Left forelimb (tissue), 1 donor: Measurements from ENCODE around the gene EFCAB10.

Experiments
- DNase-seq: peaks from one replicate; pipeline ENCODE4 v3.0.0-alpha.2; 2018; ENCODE audit warnings: low spot score

Gene EFCAB10, protein sequence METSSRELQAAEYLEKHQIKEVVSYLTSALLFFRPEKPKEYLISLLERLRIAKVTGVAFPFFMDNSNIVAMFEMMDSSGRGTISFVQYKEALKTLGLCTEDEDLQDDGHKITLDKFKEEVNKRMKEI

GRCh38 chr7:105581066-105581811, at the start of gene EFCAB10:
Gene EFCAB10 (minus strand): TSS chr7:105581493. CDS start chr7:105581463, 30 bp downstream.
- DNase-seq: peak; percentile 70

- no peak for DNase-seq
Measured at GRCh38 chr7:105625986-105626385, 44.7 kb upstream of the EFCAB10 start.

DNA sequence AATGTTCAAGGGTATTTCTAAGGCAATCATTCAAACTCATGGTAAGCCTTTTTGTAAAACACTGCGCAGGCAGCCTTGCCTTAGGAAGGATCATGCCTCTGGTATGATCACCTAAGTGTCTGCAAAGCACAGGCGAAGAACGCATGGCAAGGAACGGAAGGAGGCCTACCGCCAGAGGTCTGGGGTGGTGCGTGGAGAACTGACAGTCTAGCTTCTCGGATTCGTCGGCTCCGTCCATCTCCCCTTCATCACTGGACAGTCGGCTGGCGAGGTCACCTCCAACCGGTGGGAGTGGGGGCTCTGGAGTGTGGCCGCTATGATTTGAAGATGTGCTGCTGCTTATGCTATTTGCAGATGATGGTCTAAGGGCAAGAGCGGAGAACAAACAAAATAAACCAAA, 42.6 kb upstream of the EFCAB10 start:
- no peak for DNase-seq

- DNase-seq: no peak
Measured at GRCh38 chr7:105623378-105623777, 42.1 kb upstream of the EFCAB10 start.

DNA sequence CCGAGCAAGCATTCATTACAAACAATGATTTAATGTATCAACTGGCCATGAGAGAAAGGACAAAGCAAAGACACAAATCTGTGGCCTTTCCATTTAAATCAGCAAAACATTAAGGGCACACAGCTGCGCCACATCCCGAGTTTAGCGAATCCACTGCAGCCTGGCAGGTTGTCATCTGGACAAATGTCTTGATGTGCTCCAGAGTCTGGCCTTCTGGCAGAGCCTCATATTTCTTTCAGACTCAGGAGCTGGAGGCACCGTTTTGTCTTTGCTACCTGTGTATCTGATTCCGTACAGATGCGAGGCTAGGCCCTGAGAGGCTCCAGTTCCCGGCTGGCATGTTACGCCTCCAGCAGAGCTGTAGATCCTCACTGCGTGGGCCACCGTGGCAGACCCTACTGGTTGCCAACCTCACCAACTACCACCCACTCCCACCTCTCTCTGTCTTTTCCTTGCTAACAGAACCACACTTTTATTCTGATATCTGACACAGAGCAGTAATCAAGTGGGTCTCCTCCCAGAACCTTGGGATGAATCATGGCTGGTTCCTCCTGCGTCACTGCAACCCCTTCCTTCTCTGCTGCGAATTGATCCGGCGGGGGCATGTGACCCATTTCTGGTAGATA, 40.9 kb upstream of the EFCAB10 start:
- no peak for DNase-seq

DNA sequence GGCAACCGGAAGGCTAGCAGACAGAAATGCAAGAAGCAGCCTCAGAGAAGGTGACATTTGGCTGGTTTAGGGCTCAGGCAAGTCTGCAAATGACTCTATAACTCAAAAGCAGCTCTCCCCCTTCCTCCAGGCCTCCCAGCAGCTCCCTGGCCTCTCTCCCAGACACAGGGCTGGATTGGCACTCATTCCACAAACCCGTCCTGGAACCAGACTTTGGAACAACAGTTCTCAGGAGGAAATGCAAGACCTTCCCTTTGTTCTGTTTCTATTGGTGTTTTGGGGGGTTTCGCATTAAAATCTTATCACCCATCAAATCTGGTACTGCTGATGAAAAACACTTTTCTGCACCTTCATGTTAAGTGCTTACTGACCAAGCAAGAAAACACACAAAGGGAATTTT, 40.3 kb upstream of the EFCAB10 start:
- no peak for DNase-seq

- DNase-seq: no peak
Measured at GRCh38 chr7:105621176-105621575, 39.9 kb upstream of the EFCAB10 start.

- DNase-seq: peak; percentile 8
Measured at GRCh38 chr7:105619590-105619989, 38.3 kb upstream of the EFCAB10 start.

DNA sequence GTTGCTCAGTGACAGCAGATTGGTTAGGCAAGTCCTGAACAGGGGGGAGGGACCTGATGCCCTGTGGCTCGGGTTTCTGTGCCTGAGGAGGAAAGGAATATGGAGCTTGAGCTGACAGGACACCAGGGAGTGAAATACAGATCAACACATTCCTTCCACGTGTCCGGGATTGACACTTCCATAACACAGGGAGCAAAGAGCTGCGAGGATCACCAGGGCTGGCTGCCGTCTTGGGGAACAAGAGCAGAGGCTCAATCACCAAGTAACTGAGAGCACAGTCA, 36.7 kb upstream of the EFCAB10 start:
- DNase-seq: no peak

DNA sequence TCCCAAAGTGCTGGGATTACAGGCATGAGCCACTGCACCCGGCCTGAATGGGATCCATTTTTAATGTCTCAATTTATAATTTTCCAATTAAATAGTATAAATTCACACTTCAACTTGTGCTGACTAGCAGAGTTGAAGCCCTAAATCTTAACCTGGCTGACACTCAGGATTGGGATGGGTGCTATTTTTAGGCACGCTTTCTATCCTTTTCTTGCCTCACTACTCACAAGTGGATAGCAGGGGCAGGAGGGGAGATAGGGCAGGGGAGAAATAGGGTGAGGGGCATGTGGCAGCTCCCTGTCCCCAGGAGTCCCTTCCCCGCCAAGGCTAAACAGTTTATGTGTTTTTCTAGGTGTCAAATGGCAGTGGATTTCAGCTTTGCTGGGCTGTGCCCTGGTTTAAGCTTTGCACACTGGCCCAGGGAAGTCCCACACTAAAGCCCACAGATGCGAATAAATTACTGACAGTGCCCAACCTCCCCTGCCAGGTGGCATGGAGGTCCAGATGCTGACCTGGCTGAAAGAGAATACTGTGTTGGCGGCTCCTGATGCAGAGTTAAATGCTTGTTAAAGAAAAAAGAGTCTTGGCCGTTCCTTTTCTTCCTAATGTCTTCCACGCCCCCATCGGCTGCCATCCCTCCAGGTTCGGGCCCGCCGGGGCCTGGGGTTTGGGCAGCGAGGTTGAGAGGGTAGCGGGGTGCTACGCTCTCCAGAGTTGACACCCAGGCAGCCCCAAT, 36.2 kb upstream of the EFCAB10 start:
- DNase-seq: no peak

GRCh38 chr7:105614341-105614840, 33.1 kb upstream of the EFCAB10 start:
- DNase-seq: no peak

DNA sequence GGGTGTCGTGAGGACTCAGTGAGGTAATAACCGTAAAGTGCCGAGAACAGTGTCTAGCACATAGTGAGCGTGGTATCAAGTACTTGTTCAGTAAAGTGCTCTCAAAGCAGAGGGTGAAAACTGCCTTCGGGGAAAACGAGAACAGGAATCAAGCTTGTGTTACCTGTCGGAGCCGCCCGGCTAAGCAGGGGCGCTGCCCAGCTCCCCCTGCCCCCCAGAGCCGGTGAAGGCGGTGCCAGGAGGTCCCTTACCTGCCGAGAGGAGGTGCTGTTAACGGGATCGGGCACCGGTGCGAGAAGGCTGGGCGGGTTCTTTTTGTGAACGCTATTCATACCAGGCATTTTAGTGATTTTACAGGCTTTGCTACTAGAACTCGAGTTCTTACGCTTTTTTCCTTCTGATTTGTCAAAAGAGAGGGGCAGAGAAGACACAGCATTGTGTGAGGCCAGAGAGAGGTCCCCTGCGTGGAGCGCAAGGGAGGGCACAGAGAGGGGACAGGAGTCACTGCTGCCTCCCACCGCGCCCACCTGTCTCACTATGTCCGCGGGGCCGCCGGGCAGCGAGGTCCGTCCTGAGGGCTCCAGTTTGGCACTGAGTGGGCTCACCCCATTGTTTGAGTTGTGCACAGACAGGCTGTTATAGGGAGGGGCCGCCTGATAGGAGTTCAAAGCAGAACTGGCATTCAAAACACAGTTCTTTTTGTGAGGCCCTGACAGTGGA, 32.5 kb upstream of the EFCAB10 start:
- no peak for DNase-seq

- DNase-seq: no peak
Measured at GRCh38 chr7:105612806-105613205, 31.5 kb upstream of the EFCAB10 start.

DNA sequence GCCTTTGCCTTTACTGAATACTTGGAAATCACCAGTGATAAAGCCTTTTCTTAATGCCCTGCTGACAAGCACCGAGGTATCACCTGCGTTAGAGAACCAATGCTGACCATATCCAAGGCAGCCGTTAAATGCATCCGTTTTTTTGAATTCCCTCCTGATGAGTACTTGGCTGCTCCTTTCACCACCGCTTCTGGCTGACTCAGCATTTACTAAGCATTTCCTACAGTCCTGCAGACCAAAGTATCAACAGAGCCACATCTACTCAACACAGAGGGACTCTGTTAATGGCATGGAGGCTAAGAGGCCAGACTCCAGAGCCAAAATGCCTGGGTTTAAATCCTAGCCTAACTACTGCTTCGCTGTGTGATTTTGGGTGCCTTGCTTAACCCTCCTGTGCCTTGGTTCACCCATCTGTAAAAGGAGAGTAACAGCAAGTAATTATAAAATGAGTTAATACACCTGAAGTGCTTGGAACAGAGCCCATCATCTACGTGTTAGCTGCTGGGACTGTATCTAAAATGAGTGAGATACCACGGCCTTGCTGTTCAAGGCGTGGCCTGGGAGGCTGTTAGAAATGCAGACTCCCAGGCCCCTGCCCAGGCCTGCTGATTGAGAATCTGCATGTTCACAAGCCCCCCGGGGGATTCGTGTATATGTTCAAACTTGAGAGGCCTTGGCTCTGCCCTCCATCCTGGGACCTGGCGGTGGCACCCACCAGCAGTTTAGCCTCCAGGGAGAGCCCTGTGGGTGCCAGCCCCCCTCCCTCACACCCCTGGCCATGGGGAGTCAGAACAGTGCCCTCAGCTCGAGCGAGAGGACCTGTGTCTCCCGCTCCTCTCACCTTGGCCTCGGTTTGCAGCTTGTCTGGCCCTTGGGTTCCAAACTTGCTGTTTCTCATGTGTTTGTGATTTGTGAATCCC, 30.8 kb upstream of the EFCAB10 start:
- DNase-seq: no peak

GRCh38 chr7:105610165-105610930, 29.1 kb upstream of the EFCAB10 start:
- no peak for DNase-seq

- peak; percentile 9 for DNase-seq
Measured at GRCh38 chr7:105602325-105603305, 21.3 kb upstream of the EFCAB10 start.

DNA sequence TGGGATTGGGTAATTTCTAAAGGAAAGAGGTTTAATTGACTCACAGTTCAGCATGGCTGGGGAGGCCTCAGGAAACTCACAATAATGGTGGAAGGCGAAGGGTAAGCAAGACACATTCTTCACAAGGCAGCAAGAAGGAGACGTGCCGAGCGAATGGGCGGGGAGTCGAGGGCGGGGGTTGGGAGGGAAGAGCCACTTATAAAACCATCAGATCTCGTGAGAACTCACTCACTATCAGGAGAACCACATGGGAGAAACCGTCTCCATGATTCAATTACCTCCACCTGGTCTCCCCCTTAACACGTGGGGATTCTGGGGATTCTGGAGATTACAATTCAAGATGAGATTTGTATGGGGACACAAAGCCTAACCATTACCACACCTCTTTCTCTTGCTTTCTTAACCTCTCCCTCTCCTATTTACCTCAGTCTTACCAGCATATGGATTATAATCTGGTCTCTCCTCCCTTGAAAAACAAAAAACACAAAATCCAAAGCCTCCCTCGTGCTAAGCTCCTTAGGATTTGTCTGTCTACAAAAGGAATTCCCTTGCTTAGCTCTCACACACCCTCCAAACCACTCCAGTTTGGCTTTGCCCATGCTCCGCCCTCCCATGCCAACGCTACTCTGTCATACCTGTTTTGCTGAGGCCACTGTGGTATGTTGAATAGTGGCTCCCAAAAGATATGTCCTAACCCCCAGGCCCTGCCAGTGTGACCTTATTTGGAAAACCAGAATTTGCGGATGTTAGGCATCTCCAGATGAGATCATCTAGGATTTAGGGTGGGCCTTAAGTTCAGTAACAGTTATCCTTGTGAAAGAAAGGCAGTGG, 19.6 kb upstream of the EFCAB10 start:
- DNase-seq: peak; percentile 58

GRCh38 chr7:105599551-105599950, 18.3 kb upstream of the EFCAB10 start:
- no peak for DNase-seq
